Thyroid gland (tissue), 4 donors: ENCODE measurements around the gene ZNF326. TPM values are rescaled to one million over a fixed set of nuclear protein-coding genes. Genes with fewer than 3 reads are reported as not detected.
"Not testable (repeated sequence)": the region's sequence is repeated elsewhere in the genome, so short reads cannot be mapped to it uniquely, and the experiment has no call there.

Experiments used
- DNase-seq, 2 donors: peaks; one replicate each; pipeline ENCODE4 v3.0.0-alpha.2; 2019
- H3K27ac ChIP-seq, 3 donors: fragments of 200-600 bp; sonication (generic); 1 replicate in 2 of 3; 2 replicates in 1 of 3; pipeline ENCODE4 v1.5.1; 2016 to 2019; ENCODE audit warnings: mild to moderate bottlenecking in 1 of 3, moderate library complexity in 1 of 3
- H3K27me3 ChIP-seq: fragments of 200-600 bp; sonication (generic); one replicate; pipeline ENCODE4 v1.5.1; 2019
- H3K36me3 ChIP-seq, 2 donors: fragments of 200-600 bp; sonication (generic); one replicate each; pipeline ENCODE4 v1.5.1; 2016 to 2019
- H3K4me1 ChIP-seq, 2 donors: fragments of 200-600 bp; sonication (generic); one replicate each; pipeline ENCODE4 v1.5.1; 2017 to 2019
- H3K4me3 ChIP-seq, 3 donors: fragments of 200-600 bp; sonication (generic); replicated peaks in 1 of 3; 1 replicate in 2 of 3; 2 replicates in 1 of 3; pipeline ENCODE4 v1.5.1; 2016; ENCODE audit warnings: mild to moderate bottlenecking in 1 of 3
- H3K9me3 ChIP-seq: fragments of 200-600 bp; sonication (generic); one replicate; pipeline ENCODE4 v1.5.1; 2017
- POLR2A ChIP-seq, 2 donors: fragments of 450-650 bp; IDR thresholded peaks; one replicate each; pipeline ENCODE4 v1.6.1; 2017; ENCODE audit warnings: antibody characterized with exemption in 2 of 2, mild to moderate bottlenecking in 2 of 2, moderate library complexity in 1 of 2
- WGBS, 2 donors: methylation state at CpG; one replicate each; pipeline ENCODE4 v1.1.5; 2017; 5-methylcytosine and 5-hydroxymethylcytosine counted together
- intact Hi-C: fragments of 100-400 bp; cut with DNase I; formaldehyde crosslinking; loops from one replicate; pipeline ENCODE4 v1.15.1; 2023
- total RNA-seq, 4 donors: library from RNA; depleted of rRNA; stranded (reverse); fragments of >200 nt; gene quantifications; one replicate each; pipeline ENCODE4 v1.2.3, GENCODE V29; 2016
- TF ChIP-seq, protein P1 (sequence below), 6 experiments: fragments of 200-600 bp in 3 of 6; fragments of 450-650 bp in 3 of 6; sonication (generic) in 3 of 6; IDR thresholded peaks; one replicate each; pipeline ENCODE4 v1.5.1; 2016 to 2019; ENCODE audit warnings: antibody characterized with exemption in 6 of 6, mild to moderate bottlenecking in 2 of 6, inconsistent platforms in 1 of 6, moderate library complexity in 1 of 6

The ZNF326 gene
- total RNA-seq, 4 donors from 2014 or later, result 19.5 to 34.2 (median 21.5) TPM

DNA sequence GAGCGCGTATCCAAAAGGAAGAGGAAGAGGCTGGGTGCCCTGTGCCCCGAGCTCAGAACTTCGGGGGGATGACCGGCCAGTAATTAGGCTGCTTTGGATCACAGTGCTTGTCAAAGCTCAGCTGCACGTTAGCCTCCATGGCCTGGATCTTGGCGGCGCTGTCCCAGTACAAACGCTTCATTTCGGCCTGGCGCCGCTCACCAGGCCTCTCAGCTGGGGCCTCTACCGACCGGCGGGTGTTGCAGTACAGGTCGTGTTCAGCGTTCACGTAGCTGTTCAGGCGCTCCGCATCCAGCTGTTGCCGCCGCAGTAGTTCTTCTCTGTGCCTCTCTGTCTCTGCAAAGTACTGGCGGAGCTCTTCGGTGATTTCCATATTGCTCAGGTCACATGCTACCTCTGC, 1.4 kb upstream of the ZNF326 start:
- Histone ChIP-seq H3K9me3 (no peaks in the 10 kb centered on the region), H3K4me3 (no peak overlapping the region), H3K27me3 (no peaks in the 10 kb centered on the region), H3K36me3 (no peaks in the 10 kb centered on the region), H3K4me1 (peaks cover 17% of the 10 kb centered on the region in 2 donors), H3K27ac (no peak overlapping the region)
- peak in 1 of 2 donors; percentile 7 for DNase-seq
- intact Hi-C loops, result no loop called here
- TF ChIP-seq POLR2A (IDR thresholded peaks at IDR 0.05), result no peak
- 96 to 98% methylated on average over 24 of the region's 24 CpGs for WGBS, 2 donors

DNA sequence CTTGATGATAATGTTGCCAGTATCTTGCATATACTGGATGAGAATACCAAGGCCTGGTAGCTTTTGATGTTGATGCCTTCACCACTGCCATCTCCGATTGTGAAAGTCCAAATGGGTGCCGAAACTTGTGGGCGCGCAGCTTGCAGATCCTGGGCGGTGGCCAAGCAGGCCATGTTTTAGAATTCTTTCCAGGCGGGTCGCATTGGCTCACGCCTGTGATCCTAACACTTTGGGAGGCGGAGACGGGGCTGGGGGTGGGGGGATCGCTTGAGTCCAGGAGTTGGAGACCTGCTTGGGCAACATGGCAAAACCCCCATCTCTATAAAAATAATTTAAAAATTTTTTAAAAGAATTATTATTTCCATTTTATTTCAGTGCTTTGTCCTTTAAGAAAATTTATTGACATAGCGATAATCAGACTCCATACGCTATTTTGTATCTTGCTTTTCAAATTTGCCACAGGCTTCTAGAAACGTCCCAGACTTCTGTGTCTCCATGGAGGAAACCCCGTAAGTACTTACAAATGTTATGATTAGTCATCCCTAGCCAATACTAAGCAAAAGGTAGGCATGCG, 592 bp upstream of the ZNF326 start:
- Histone ChIP-seq H3K36me3 (no peaks in the 10 kb centered on the region), H3K4me3 (peak overlapping the region in 1 of 3 donors; percentile 96), H3K27me3 (no peaks in the 10 kb centered on the region), H3K4me1 (peaks cover 17 to 21% of the 10 kb centered on the region in 2 donors), H3K9me3 (no peaks in the 10 kb centered on the region), H3K27ac (peak overlapping the region; percentile 91 to 97 (median 97))
- TF ChIP-seq POLR2A (IDR thresholded peaks at IDR 0.05), result no peak
- TF ChIP-seq, protein P1, sequence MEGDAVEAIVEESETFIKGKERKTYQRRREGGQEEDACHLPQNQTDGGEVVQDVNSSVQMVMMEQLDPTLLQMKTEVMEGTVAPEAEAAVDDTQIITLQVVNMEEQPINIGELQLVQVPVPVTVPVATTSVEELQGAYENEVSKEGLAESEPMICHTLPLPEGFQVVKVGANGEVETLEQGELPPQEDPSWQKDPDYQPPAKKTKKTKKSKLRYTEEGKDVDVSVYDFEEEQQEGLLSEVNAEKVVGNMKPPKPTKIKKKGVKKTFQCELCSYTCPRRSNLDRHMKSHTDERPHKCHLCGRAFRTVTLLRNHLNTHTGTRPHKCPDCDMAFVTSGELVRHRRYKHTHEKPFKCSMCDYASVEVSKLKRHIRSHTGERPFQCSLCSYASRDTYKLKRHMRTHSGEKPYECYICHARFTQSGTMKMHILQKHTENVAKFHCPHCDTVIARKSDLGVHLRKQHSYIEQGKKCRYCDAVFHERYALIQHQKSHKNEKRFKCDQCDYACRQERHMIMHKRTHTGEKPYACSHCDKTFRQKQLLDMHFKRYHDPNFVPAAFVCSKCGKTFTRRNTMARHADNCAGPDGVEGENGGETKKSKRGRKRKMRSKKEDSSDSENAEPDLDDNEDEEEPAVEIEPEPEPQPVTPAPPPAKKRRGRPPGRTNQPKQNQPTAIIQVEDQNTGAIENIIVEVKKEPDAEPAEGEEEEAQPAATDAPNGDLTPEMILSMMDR (IDR thresholded peaks at IDR 0.05), result no peak
- intact Hi-C loops, result no loop called here
- peak in 1 of 2 donors; percentile 45 for DNase-seq
- 70 to 72% methylated on average over 16 of the region's 16 CpGs for WGBS, 2 donors

DNA sequence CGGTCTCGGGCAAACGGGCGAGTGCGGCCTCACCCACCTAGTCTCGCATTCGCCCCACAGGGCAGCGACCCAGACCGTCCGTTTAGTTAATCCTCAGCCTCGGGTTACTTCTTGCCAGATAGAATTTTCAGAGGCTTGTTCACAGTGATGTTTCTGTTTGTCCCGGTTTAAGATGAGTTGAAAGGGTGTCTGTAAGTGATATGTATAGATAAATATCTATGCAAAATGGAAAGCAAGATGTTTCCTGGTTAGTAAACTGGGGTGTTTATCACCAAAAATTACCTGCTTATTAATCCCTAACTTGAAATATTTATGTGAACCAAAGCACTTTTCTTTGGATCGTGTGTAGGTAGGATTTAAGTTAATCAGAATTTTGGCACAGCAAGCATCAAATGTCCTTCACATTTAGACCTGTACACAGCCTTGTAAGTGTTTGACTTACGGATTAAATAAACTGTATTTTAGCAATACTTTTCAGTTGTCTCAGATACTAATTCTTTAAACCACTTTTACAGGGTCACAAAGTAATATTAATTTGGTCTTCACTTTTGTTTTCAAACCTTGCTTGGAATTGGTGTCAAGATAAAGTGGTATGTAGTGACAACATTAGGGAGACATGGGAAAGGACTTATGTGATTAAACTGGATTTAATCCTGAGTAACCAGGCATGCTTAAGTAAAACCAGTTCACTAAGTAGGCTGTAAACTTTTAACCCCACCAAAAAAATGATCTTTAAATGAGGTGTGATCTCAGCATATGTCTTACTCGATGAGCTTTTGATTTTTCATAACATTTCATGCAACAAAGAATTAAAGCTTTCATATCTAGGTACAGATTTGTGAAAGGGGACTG, 914 bp downstream of the ZNF326 start:
- Histone ChIP-seq H3K9me3 (no peaks in the 10 kb centered on the region), H3K27ac (peak overlapping the region; percentile 91 to 97 (median 97)), H3K4me3 (peak overlapping the region; percentile 30 to 96 (median 91)), H3K4me1 (peaks cover 17 to 21% of the 10 kb centered on the region in 2 donors), H3K27me3 (no peaks in the 10 kb centered on the region), H3K36me3 (no peaks in the 10 kb centered on the region)
- intact Hi-C loops, result no loop called here
- no peak for DNase-seq
- TF ChIP-seq, protein P1 (IDR thresholded peaks at IDR 0.05), result no peak
- no peak for TF ChIP-seq POLR2A (IDR thresholded peaks at IDR 0.05)
- WGBS, 2 donors, result 1 to 5% methylated on average over 12 to 15 of the region's 15 CpGs

DNA sequence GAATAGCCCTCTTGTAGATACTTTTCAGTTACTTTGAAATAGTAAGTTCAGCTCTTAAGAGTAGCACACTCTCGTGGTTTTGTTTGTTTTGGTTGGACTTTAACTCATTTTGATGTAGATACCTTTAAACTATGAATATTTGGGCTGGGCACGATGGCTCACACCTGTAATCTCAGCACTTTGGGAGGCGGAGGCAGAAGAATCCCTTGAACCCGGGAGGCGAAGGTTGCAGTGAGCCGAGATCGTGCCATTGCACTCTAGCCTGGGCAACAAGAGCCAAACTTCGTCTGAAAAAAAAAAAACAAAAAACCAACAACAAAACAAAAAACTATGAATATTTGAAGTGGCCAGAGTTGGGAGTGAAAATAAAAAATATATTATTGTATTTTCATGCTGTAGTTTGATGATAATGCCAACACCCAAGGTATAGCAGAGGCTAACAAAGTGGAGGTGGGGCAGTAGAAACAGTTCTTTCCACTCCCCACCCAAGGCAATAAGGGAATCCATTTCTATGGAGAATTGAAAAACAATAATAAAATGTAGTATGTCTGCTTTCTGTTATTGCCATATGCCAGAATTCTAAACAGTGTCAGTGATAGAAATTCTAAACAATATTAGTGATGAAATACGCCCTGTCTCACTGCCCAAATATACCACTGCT, 1.7 kb downstream of the ZNF326 start:
- no peak for TF ChIP-seq POLR2A (IDR thresholded peaks at IDR 0.05)
- TF ChIP-seq, protein P1 (IDR thresholded peaks at IDR 0.05), result no peak
- Histone ChIP-seq H3K4me1 (peaks cover 17 to 21% of the 10 kb centered on the region in 2 donors), H3K4me3 (peak overlapping the region in 1 of 3 donors; percentile 96), H3K27ac (peak overlapping the region in 1 of 3 donors; percentile 97), H3K9me3 (no peaks in the 10 kb centered on the region), H3K36me3 (no peaks in the 10 kb centered on the region), H3K27me3 (no peaks in the 10 kb centered on the region)
- 49 to 55% methylated on average over 9 of the region's 9 CpGs for WGBS, 2 donors
- no peak for DNase-seq
- intact Hi-C loops, result no loop called here

DNA sequence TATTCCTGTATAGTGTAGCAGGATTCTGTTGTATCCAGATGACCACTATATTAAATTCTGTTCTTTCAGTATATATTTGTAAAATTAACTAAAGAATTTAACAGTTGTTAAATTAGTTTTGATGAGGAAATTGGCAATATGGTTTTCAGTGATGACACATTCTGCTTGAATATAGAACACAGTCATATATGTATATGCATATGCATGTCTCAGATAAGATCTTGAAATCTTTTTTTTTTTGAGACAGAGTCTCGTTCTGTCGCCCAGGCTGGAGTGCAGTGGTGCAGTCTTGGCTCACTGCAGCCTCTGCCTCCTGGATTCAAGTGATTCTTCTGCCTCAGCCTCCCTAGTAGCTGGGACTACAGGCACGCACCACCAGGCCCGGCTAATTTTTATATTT, 2.2 kb downstream of the ZNF326 start:
- DNase-seq, H3K27me3 ChIP-seq, intact Hi-C loops, H3K9me3 ChIP-seq, H3K4me3 ChIP-seq, H3K36me3 ChIP-seq, H3K27ac ChIP-seq: not testable (repeated sequence)
- 92 to 99% methylated on average over 4 of the region's 4 CpGs for WGBS, 2 donors
- H3K4me1 ChIP-seq, result peaks cover 17 to 21% of the 10 kb centered on the region in 2 donors
